ENCODE data around the gene FBXL7. TPM values are rescaled to one million over a fixed set of nuclear protein-coding genes. Genes with fewer than 3 reads are reported as not detected.

FBXL7 gene
- polyA plus RNA-seq, 4 donors: 0.22 to 4.2 (median 2.7) TPM

GRCh38 chr5:15689836-15690235 lies 189.9 kb downstream of the FBXL7 start:
- no peaks in the 10 kb centered on the region for H3K4me1 ChIP-seq (ENCODE audit: control insufficient read depth in 3 of 3, insufficient read depth in 2 of 3, low read depth in 1 of 3, low read length in 2 of 3)
- H3K4me3 ChIP-seq (ENCODE audit: low read depth in 1 of 3, low read length in 3 of 3): no peak overlapping the region
- no peak overlapping the region for H3K27ac ChIP-seq (ENCODE audit: low read depth in 1 of 3, low read length in 2 of 3)
- FAIRE-seq (no peak), DNase-seq (no peak)
- no peaks in the 10 kb centered on the region for H3K9me3 ChIP-seq (ENCODE audit: control insufficient read depth in 2 of 2, insufficient read depth in 1 of 2, low read depth in 1 of 2, low read length in 1 of 2)
- 85 to 97% (median 88%) methylated on average over 1 of the region's 1 CpG for WGBS, 3 donors
- H3K27me3 ChIP-seq (ENCODE audit: control insufficient read depth in 3 of 3, insufficient read depth in 3 of 3, low read length in 3 of 3): no peaks in the 10 kb centered on the region
- H3K36me3 ChIP-seq (ENCODE audit: control insufficient read depth in 3 of 3, insufficient read depth in 2 of 3, low read depth in 1 of 3, low read length in 3 of 3): no peaks in the 10 kb centered on the region

- no peaks in the 10 kb centered on the region for H3K36me3 ChIP-seq (ENCODE audit: control insufficient read depth in 3 of 3, insufficient read depth in 2 of 3, low read depth in 1 of 3, low read length in 3 of 3)
- WGBS, 3 donors: 24 to 41% (median 25%) methylated on average over 1 of the region's 1 CpG
- H3K4me3 ChIP-seq (ENCODE audit: low read depth in 1 of 3, low read length in 3 of 3): no peak overlapping the region
- FAIRE-seq (no peak), DNase-seq (no peak)
- H3K4me1 ChIP-seq (ENCODE audit: control insufficient read depth in 3 of 3, insufficient read depth in 2 of 3, low read depth in 1 of 3, low read length in 2 of 3): peaks cover 0 to 5% (median 4%) of the 10 kb centered on the region in 3 donors
- H3K9me3 ChIP-seq (ENCODE audit: control insufficient read depth in 2 of 2, insufficient read depth in 1 of 2, low read depth in 1 of 2, low read length in 1 of 2): no peaks in the 10 kb centered on the region
- no peak overlapping the region for H3K27ac ChIP-seq (ENCODE audit: low read depth in 1 of 3, low read length in 2 of 3)
- no peaks in the 10 kb centered on the region for H3K27me3 ChIP-seq (ENCODE audit: control insufficient read depth in 3 of 3, insufficient read depth in 3 of 3, low read length in 3 of 3)
Measured at GRCh38 chr5:15690611-15691010, 190.6 kb downstream of the FBXL7 start.

GRCh38 chr5:15691521-15691920 lies 191.5 kb downstream of the FBXL7 start:
- 75 to 80% (median 78%) methylated on average over 5 of the region's 5 CpGs for WGBS, 3 donors
- DNase-seq (no peak), FAIRE-seq (no peak)
- no peak overlapping the region for H3K27ac ChIP-seq (ENCODE audit: low read depth in 1 of 3, low read length in 2 of 3)
- H3K27me3 ChIP-seq (ENCODE audit: control insufficient read depth in 3 of 3, insufficient read depth in 3 of 3, low read length in 3 of 3): no peaks in the 10 kb centered on the region
- H3K4me3 ChIP-seq (ENCODE audit: low read depth in 1 of 3, low read length in 3 of 3): no peak overlapping the region
- peaks cover 0 to 5% (median 4%) of the 10 kb centered on the region in 3 donors for H3K4me1 ChIP-seq (ENCODE audit: control insufficient read depth in 3 of 3, insufficient read depth in 2 of 3, low read depth in 1 of 3, low read length in 2 of 3)
- H3K9me3 ChIP-seq (ENCODE audit: control insufficient read depth in 2 of 2, insufficient read depth in 1 of 2, low read depth in 1 of 2, low read length in 1 of 2): no peaks in the 10 kb centered on the region
- no peaks in the 10 kb centered on the region for H3K36me3 ChIP-seq (ENCODE audit: control insufficient read depth in 3 of 3, insufficient read depth in 2 of 3, low read depth in 1 of 3, low read length in 3 of 3)

- WGBS, 3 donors: 66 to 82% (median 70%) methylated on average over 7 of the region's 7 CpGs
- H3K36me3 ChIP-seq (ENCODE audit: control insufficient read depth in 3 of 3, insufficient read depth in 2 of 3, low read depth in 1 of 3, low read length in 3 of 3): no peaks in the 10 kb centered on the region
- H3K27me3 ChIP-seq (ENCODE audit: control insufficient read depth in 3 of 3, insufficient read depth in 3 of 3, low read length in 3 of 3): no peaks in the 10 kb centered on the region
- DNase-seq (no peak), FAIRE-seq (no peak)
- no peaks in the 10 kb centered on the region for H3K9me3 ChIP-seq (ENCODE audit: control insufficient read depth in 2 of 2, insufficient read depth in 1 of 2, low read depth in 1 of 2, low read length in 1 of 2)
- H3K4me1 ChIP-seq (ENCODE audit: control insufficient read depth in 3 of 3, insufficient read depth in 2 of 3, low read depth in 1 of 3, low read length in 2 of 3): peaks cover 0 to 5% (median 4%) of the 10 kb centered on the region in 3 donors
- H3K27ac ChIP-seq (ENCODE audit: low read depth in 1 of 3, low read length in 2 of 3): no peak overlapping the region
- H3K4me3 ChIP-seq (ENCODE audit: low read depth in 1 of 3, low read length in 3 of 3): no peak overlapping the region
Measured at GRCh38 chr5:15692706-15693381, 192.9 kb downstream of the FBXL7 start.

- Histone ChIP-seq H3K9me3 (ENCODE audit: control insufficient read depth in 2 of 2, insufficient read depth in 1 of 2, low read depth in 1 of 2, low read length in 1 of 2) (no peaks in the 10 kb centered on the region), H3K36me3 (ENCODE audit: control insufficient read depth in 3 of 3, insufficient read depth in 2 of 3, low read depth in 1 of 3, low read length in 3 of 3) (no peaks in the 10 kb centered on the region), H3K4me1 (ENCODE audit: control insufficient read depth in 3 of 3, insufficient read depth in 2 of 3, low read depth in 1 of 3, low read length in 2 of 3) (peaks cover 0 to 5% (median 4%) of the 10 kb centered on the region in 3 donors), H3K27ac (ENCODE audit: low read depth in 1 of 3, low read length in 2 of 3) (no peak overlapping the region), H3K27me3 (ENCODE audit: control insufficient read depth in 3 of 3, insufficient read depth in 3 of 3, low read length in 3 of 3) (no peaks in the 10 kb centered on the region), H3K4me3 (ENCODE audit: low read depth in 1 of 3, low read length in 3 of 3) (no peak overlapping the region)
- 91 to 95% (median 92%) methylated on average over 6 of the region's 6 CpGs for WGBS, 3 donors
- FAIRE-seq (no peak), DNase-seq (no peak)
Measured at GRCh38 chr5:15693382-15693728, 193.4 kb downstream of the FBXL7 start.

- H3K27me3 ChIP-seq (ENCODE audit: control insufficient read depth in 3 of 3, insufficient read depth in 3 of 3, low read length in 3 of 3): no peaks in the 10 kb centered on the region
- H3K4me1 ChIP-seq (ENCODE audit: control insufficient read depth in 3 of 3, insufficient read depth in 2 of 3, low read depth in 1 of 3, low read length in 2 of 3): peaks cover 0 to 5% (median 4%) of the 10 kb centered on the region in 3 donors
- WGBS, 3 donors: 81 to 83% (median 81%) methylated on average over 6 of the region's 6 CpGs
- no peaks in the 10 kb centered on the region for H3K36me3 ChIP-seq (ENCODE audit: control insufficient read depth in 3 of 3, insufficient read depth in 2 of 3, low read depth in 1 of 3, low read length in 3 of 3)
- no peaks in the 10 kb centered on the region for H3K9me3 ChIP-seq (ENCODE audit: control insufficient read depth in 2 of 2, insufficient read depth in 1 of 2, low read depth in 1 of 2, low read length in 1 of 2)
- FAIRE-seq: no peak
- no peak for DNase-seq
- no peak overlapping the region for H3K4me3 ChIP-seq (ENCODE audit: low read depth in 1 of 3, low read length in 3 of 3)
- H3K27ac ChIP-seq (ENCODE audit: low read depth in 1 of 3, low read length in 2 of 3): no peak overlapping the region
Measured at GRCh38 chr5:15693933-15694332, 194.0 kb downstream of the FBXL7 start.

- H3K9me3 ChIP-seq (ENCODE audit: control insufficient read depth in 2 of 2, insufficient read depth in 1 of 2, low read depth in 1 of 2, low read length in 1 of 2): no peaks in the 10 kb centered on the region
- H3K36me3 ChIP-seq (ENCODE audit: control insufficient read depth in 3 of 3, insufficient read depth in 2 of 3, low read depth in 1 of 3, low read length in 3 of 3): no peaks in the 10 kb centered on the region
- H3K4me3 ChIP-seq (ENCODE audit: low read depth in 1 of 3, low read length in 3 of 3): no peak overlapping the region
- DNase-seq (no peak), FAIRE-seq (no peak)
- no peaks in the 10 kb centered on the region for H3K27me3 ChIP-seq (ENCODE audit: control insufficient read depth in 3 of 3, insufficient read depth in 3 of 3, low read length in 3 of 3)
- 28 to 40% (median 37%) methylated on average over 2 of the region's 2 CpGs for WGBS, 3 donors
- no peak overlapping the region for H3K27ac ChIP-seq (ENCODE audit: low read depth in 1 of 3, low read length in 2 of 3)
- H3K4me1 ChIP-seq (ENCODE audit: control insufficient read depth in 3 of 3, insufficient read depth in 2 of 3, low read depth in 1 of 3, low read length in 2 of 3): peaks cover 0 to 5% (median 4%) of the 10 kb centered on the region in 3 donors
Measured at GRCh38 chr5:15694696-15695214, 194.8 kb downstream of the FBXL7 start.

- Histone ChIP-seq H3K36me3 (ENCODE audit: control insufficient read depth in 3 of 3, insufficient read depth in 2 of 3, low read depth in 1 of 3, low read length in 3 of 3) (no peaks in the 10 kb centered on the region), H3K27me3 (ENCODE audit: control insufficient read depth in 3 of 3, insufficient read depth in 3 of 3, low read length in 3 of 3) (no peaks in the 10 kb centered on the region), H3K4me3 (ENCODE audit: low read depth in 1 of 3, low read length in 3 of 3) (no peak overlapping the region), H3K9me3 (ENCODE audit: control insufficient read depth in 2 of 2, insufficient read depth in 1 of 2, low read depth in 1 of 2, low read length in 1 of 2) (no peaks in the 10 kb centered on the region), H3K4me1 (ENCODE audit: control insufficient read depth in 3 of 3, insufficient read depth in 2 of 3, low read depth in 1 of 3, low read length in 2 of 3) (peaks cover 0 to 5% (median 4%) of the 10 kb centered on the region in 3 donors), H3K27ac (ENCODE audit: low read depth in 1 of 3, low read length in 2 of 3) (peak overlapping the region in 2 of 3 donors; percentile 40 to 51)
- DNase-seq (no peak), FAIRE-seq (no peak)
- WGBS, 3 donors: 22 to 33% (median 30%) methylated on average over 4 of the region's 4 CpGs
Measured at GRCh38 chr5:15695215-15695731, 195.3 kb downstream of the FBXL7 start.
